ENCODE measurements around the gene RNF44. TPM values are rescaled to one million over a fixed set of nuclear protein-coding genes. Genes with fewer than 3 reads are reported as not detected.

The RNF44 gene
- total RNA-seq, 2 donors from 2014 or later, result 10.7 to 12.4 TPM

- no peaks in the 10 kb centered on the region for H3K9me3 ChIP-seq
- no peaks in the 10 kb centered on the region for H3K27me3 ChIP-seq
- no peaks in the 10 kb centered on the region for H3K4me1 ChIP-seq
- TF ChIP-seq, protein P1, sequence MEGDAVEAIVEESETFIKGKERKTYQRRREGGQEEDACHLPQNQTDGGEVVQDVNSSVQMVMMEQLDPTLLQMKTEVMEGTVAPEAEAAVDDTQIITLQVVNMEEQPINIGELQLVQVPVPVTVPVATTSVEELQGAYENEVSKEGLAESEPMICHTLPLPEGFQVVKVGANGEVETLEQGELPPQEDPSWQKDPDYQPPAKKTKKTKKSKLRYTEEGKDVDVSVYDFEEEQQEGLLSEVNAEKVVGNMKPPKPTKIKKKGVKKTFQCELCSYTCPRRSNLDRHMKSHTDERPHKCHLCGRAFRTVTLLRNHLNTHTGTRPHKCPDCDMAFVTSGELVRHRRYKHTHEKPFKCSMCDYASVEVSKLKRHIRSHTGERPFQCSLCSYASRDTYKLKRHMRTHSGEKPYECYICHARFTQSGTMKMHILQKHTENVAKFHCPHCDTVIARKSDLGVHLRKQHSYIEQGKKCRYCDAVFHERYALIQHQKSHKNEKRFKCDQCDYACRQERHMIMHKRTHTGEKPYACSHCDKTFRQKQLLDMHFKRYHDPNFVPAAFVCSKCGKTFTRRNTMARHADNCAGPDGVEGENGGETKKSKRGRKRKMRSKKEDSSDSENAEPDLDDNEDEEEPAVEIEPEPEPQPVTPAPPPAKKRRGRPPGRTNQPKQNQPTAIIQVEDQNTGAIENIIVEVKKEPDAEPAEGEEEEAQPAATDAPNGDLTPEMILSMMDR (IDR thresholded peaks at IDR 0.05), result no peak
- no peak for DNase-seq (ENCODE audit: low spot score)
- H3K36me3 ChIP-seq, result peaks cover 40% of the 10 kb centered on the region
- H3K4me3 ChIP-seq, result no peak overlapping the region
- no peak overlapping the region for H3K27ac ChIP-seq
Measured at GRCh38 chr5:176508603-176509002, 28.6 kb downstream of the RNF44 start.

DNA sequence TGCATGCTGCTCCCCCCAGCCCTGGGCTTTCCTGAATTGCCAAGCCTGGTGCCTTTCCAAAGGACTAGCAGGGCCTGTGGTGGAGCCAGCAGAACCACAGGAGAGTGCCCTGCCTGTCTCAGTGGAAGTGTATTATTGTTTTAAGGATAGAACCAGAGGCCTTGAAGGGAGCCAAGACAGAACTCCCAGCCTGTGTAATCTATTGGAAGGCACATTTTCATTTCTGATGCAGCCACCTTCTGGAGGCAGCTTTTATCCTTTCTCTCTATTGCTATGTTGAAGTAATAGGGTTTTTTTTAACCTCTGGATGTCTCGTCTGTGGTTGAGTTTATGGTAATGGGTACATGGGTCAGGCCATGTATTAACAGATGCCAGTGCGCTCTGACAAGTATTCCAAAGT lies 29.3 kb downstream of the RNF44 start:
- no peaks in the 10 kb centered on the region for H3K4me1 ChIP-seq
- peaks cover 47% of the 10 kb centered on the region for H3K36me3 ChIP-seq
- H3K4me3 ChIP-seq, result no peak overlapping the region
- no peaks in the 10 kb centered on the region for H3K27me3 ChIP-seq
- no peak overlapping the region for H3K27ac ChIP-seq
- TF ChIP-seq, protein P1 (IDR thresholded peaks at IDR 0.05), result no peak
- H3K9me3 ChIP-seq, result no peaks in the 10 kb centered on the region
- DNase-seq (ENCODE audit: low spot score), result no peak

DNA sequence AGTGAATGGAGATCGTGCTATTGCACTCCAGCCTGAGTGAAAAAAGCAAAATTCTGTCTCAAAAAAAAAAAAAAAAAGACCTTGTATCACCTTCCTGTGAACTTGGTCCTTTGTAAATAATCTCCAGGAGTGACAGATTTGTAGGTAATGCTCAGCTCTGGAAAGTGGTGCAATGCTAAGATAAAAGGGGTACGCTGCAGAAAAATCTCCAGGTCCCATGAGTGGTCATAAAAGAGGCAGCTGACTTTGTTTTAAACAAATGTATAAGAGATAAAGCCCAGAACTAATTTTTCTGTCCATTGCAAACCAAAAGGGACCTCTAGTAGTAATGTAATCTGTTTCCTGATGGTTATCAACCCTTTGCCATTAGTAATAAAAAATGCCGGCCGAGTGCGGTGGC lies 33.7 kb downstream of the RNF44 start:
- Histone ChIP-seq H3K4me1 (no peaks in the 10 kb centered on the region), H3K27ac (no peak overlapping the region), H3K4me3 (no peak overlapping the region), H3K36me3 (peaks cover 79% of the 10 kb centered on the region), H3K9me3 (no peaks in the 10 kb centered on the region), H3K27me3 (no peaks in the 10 kb centered on the region)
- TF ChIP-seq, protein P1 (IDR thresholded peaks at IDR 0.05), result no peak
- no peak for DNase-seq (ENCODE audit: low spot score)

GRCh38 chr5:176501333-176501732 lies 35.9 kb downstream of the RNF44 start:
- H3K4me3 ChIP-seq, result no peak overlapping the region
- TF ChIP-seq, protein P1 (IDR thresholded peaks at IDR 0.05), result no peak
- H3K36me3 ChIP-seq, result peaks cover 80% of the 10 kb centered on the region
- no peaks in the 10 kb centered on the region for H3K4me1 ChIP-seq
- H3K9me3 ChIP-seq, result no peaks in the 10 kb centered on the region
- no peak overlapping the region for H3K27ac ChIP-seq
- H3K27me3 ChIP-seq, result no peaks in the 10 kb centered on the region
- DNase-seq (ENCODE audit: low spot score), result no peak

GRCh38 chr5:176500511-176500910 lies 36.7 kb downstream of the RNF44 start:
- Histone ChIP-seq H3K36me3 (peaks cover 85% of the 10 kb centered on the region), H3K4me1 (no peaks in the 10 kb centered on the region), H3K4me3 (no peak overlapping the region), H3K9me3 (no peaks in the 10 kb centered on the region), H3K27me3 (no peaks in the 10 kb centered on the region), H3K27ac (no peak overlapping the region)
- DNase-seq (ENCODE audit: low spot score), result no peak
- TF ChIP-seq, protein P1 (IDR thresholded peaks at IDR 0.05), result no peak

GRCh38 chr5:176499273-176499672 lies 37.9 kb downstream of the RNF44 start:
- no peak overlapping the region for H3K4me3 ChIP-seq

More at GRCh38 chr5:176499273-176499672, 37.9 kb downstream of the RNF44 start:
- DNase-seq (ENCODE audit: low spot score), result no peak
- Histone ChIP-seq H3K27me3 (no peaks in the 10 kb centered on the region), H3K36me3 (peaks cover 94% of the 10 kb centered on the region), H3K27ac (no peak overlapping the region), H3K4me1 (no peaks in the 10 kb centered on the region), H3K9me3 (no peaks in the 10 kb centered on the region)
- TF ChIP-seq, protein P1 (IDR thresholded peaks at IDR 0.05), result no peak
